ENCODE results near the gene PAXIP1. TPM values are rescaled to one million over a fixed set of nuclear protein-coding genes. Genes with fewer than 3 reads are reported as not detected.

The PAXIP1 gene
- total RNA-seq, 1 donor from 2014 or later, result 12.0 TPM

- DNase-seq (ENCODE audit: low spot score), result peak; percentile 80
Observed at GRCh38 chr7:154913638-154914307, 89.2 kb downstream of the PAXIP1 start.

- no peak for DNase-seq (ENCODE audit: low spot score)
Observed at GRCh38 chr7:154912871-154913637, 89.9 kb downstream of the PAXIP1 start.

GRCh38 chr7:154911862-154912455 lies 91.0 kb downstream of the PAXIP1 start:
- no peak for DNase-seq (ENCODE audit: low spot score)

- DNase-seq (ENCODE audit: low spot score), result no peak
Observed at GRCh38 chr7:154911411-154911810, 91.5 kb downstream of the PAXIP1 start.

- no peak for DNase-seq (ENCODE audit: low spot score)
Observed at GRCh38 chr7:154910977-154911376, 91.9 kb downstream of the PAXIP1 start.

GRCh38 chr7:154910125-154910524 lies 92.8 kb downstream of the PAXIP1 start:
- DNase-seq (ENCODE audit: low spot score), result no peak

GRCh38 chr7:154909241-154910105 lies 93.5 kb downstream of the PAXIP1 start:
- DNase-seq (ENCODE audit: low spot score), result no peak

- DNase-seq (ENCODE audit: low spot score), result no peak
Observed at GRCh38 chr7:154907651-154908620, 95.0 kb downstream of the PAXIP1 start.

- DNase-seq (ENCODE audit: low spot score), result no peak
Observed at GRCh38 chr7:154906736-154907355, 96.1 kb downstream of the PAXIP1 start.

GRCh38 chr7:154906201-154906600 lies 96.7 kb downstream of the PAXIP1 start:
- DNase-seq (ENCODE audit: low spot score), result no peak

- no peak for DNase-seq (ENCODE audit: low spot score)
Observed at GRCh38 chr7:154905615-154906014, 97.3 kb downstream of the PAXIP1 start.

GRCh38 chr7:154905146-154905545 lies 97.8 kb downstream of the PAXIP1 start:
- no peak for DNase-seq (ENCODE audit: low spot score)

- no peak for DNase-seq (ENCODE audit: low spot score)
Observed at GRCh38 chr7:154903083-154903731, 99.7 kb downstream of the PAXIP1 start.

GRCh38 chr7:154902600-154903082 lies 100.3 kb downstream of the PAXIP1 start:
- DNase-seq (ENCODE audit: low spot score), result no peak

GRCh38 chr7:154899862-154900261 lies 103.1 kb downstream of the PAXIP1 start:
- DNase-seq (ENCODE audit: low spot score), result no peak

GRCh38 chr7:154898973-154899855 lies 103.7 kb downstream of the PAXIP1 start:
- DNase-seq (ENCODE audit: low spot score), result no peak

- DNase-seq (ENCODE audit: low spot score), result no peak
Observed at GRCh38 chr7:154896076-154896475, 106.8 kb downstream of the PAXIP1 start.
